Right atrium auricular region (tissue), 2 donors: ENCODE data around the gene DNAH2. TPM values are rescaled to one million over a fixed set of nuclear protein-coding genes. Genes with fewer than 3 reads are reported as not detected.

Experiments
- DNase-seq: peaks from one replicate; pipeline ENCODE4 v3.0.0-alpha.2; 2019; ENCODE audit warnings: low spot score
- H3K27ac ChIP-seq, 2 donors: fragments of 200-600 bp; sonication (generic); 1 replicate in 1 of 2; 2 replicates in 1 of 2; pipeline ENCODE4 v1.5.1; 2016 to 2019
- H3K27me3 ChIP-seq, 2 donors: fragments of 200-600 bp; sonication (generic); one replicate each; pipeline versions ENCODE4 v1.5.1 to v1.6.0; 2017 to 2019
- H3K36me3 ChIP-seq: fragments of 200-600 bp; sonication (generic); one replicate; pipeline ENCODE4 v1.5.1; 2016
- H3K4me1 ChIP-seq, 2 donors: fragments of 200-600 bp; sonication (generic); one replicate each; pipeline versions ENCODE4 v1.5.1 to v1.6.0; 2017 to 2019
- H3K4me3 ChIP-seq, 2 donors: fragments of 200-600 bp; sonication (generic); 1 replicate in 1 of 2; 2 replicates in 1 of 2; pipeline ENCODE4 v1.5.1; 2017 to 2019; ENCODE audit warnings: mild to moderate bottlenecking in 1 of 2, moderate library complexity in 1 of 2
- H3K9me3 ChIP-seq, 2 donors: fragments of 200-600 bp; sonication (generic); one replicate each; pipeline ENCODE4 v1.5.1; 2019
- total RNA-seq, 2 donors: library from RNA; depleted of rRNA; stranded (reverse); fragments of >200 nt; gene quantifications; one replicate each; pipeline ENCODE4 v1.1.0, GENCODE V29; 2016
- TF ChIP-seq, protein P1 (sequence below), 2 donors: fragments of 200-600 bp; sonication (generic); IDR thresholded peaks; one replicate each; pipeline ENCODE4 v1.5.1; 2019; ENCODE audit warnings: antibody characterized with exemption in 2 of 2

DNAH2 gene
- total RNA-seq, 2 donors from 2014 or later = 0.08 TPM; not detected in 1

- H3K27ac ChIP-seq = no peak overlapping the region
- H3K36me3 ChIP-seq = peaks cover 34% of the 10 kb centered on the region
- no peak for DNase-seq
- H3K9me3 ChIP-seq = peaks cover 0 to 6% of the 10 kb centered on the region in 2 donors
- TF ChIP-seq, protein P1, sequence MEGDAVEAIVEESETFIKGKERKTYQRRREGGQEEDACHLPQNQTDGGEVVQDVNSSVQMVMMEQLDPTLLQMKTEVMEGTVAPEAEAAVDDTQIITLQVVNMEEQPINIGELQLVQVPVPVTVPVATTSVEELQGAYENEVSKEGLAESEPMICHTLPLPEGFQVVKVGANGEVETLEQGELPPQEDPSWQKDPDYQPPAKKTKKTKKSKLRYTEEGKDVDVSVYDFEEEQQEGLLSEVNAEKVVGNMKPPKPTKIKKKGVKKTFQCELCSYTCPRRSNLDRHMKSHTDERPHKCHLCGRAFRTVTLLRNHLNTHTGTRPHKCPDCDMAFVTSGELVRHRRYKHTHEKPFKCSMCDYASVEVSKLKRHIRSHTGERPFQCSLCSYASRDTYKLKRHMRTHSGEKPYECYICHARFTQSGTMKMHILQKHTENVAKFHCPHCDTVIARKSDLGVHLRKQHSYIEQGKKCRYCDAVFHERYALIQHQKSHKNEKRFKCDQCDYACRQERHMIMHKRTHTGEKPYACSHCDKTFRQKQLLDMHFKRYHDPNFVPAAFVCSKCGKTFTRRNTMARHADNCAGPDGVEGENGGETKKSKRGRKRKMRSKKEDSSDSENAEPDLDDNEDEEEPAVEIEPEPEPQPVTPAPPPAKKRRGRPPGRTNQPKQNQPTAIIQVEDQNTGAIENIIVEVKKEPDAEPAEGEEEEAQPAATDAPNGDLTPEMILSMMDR (IDR thresholded peaks at IDR 0.05) = no peak
- H3K4me3 ChIP-seq = no peak overlapping the region
- no peaks in the 10 kb centered on the region for H3K27me3 ChIP-seq
- H3K4me1 ChIP-seq = no peaks in the 10 kb centered on the region
These were observed 40.0 kb upstream of the DNAH2 start for GRCh38 chr17:7677388-7678067.

- H3K27ac ChIP-seq = peak overlapping the region; percentile 89 to 93
- no peaks in the 10 kb centered on the region for H3K27me3 ChIP-seq
- TF ChIP-seq, protein P1 (IDR thresholded peaks at IDR 0.05) = no peak
- no peaks in the 10 kb centered on the region for H3K36me3 ChIP-seq
- H3K4me1 ChIP-seq = peaks cover 6 to 21% of the 10 kb centered on the region in 2 donors
- no peak for DNase-seq
- peak overlapping the region; percentile 65 to 75 for H3K4me3 ChIP-seq
- no peaks in the 10 kb centered on the region for H3K9me3 ChIP-seq
These were observed 32.6 kb upstream of the DNAH2 start for GRCh38 chr17:7684851-7685532.

GRCh38 chr17:7685533-7686221 is 31.9 kb upstream of the DNAH2 start:
- Histone ChIP-seq H3K4me3 (peak overlapping the region; percentile 65 to 75), H3K36me3 (no peaks in the 10 kb centered on the region), H3K4me1 (peaks cover 6 to 21% of the 10 kb centered on the region in 2 donors), H3K27ac (peak overlapping the region; percentile 89 to 93), H3K27me3 (no peaks in the 10 kb centered on the region), H3K9me3 (no peaks in the 10 kb centered on the region)
- DNase-seq = peak; percentile 91
- TF ChIP-seq, protein P1 (IDR thresholded peaks at IDR 0.05) = no peak

DNA sequence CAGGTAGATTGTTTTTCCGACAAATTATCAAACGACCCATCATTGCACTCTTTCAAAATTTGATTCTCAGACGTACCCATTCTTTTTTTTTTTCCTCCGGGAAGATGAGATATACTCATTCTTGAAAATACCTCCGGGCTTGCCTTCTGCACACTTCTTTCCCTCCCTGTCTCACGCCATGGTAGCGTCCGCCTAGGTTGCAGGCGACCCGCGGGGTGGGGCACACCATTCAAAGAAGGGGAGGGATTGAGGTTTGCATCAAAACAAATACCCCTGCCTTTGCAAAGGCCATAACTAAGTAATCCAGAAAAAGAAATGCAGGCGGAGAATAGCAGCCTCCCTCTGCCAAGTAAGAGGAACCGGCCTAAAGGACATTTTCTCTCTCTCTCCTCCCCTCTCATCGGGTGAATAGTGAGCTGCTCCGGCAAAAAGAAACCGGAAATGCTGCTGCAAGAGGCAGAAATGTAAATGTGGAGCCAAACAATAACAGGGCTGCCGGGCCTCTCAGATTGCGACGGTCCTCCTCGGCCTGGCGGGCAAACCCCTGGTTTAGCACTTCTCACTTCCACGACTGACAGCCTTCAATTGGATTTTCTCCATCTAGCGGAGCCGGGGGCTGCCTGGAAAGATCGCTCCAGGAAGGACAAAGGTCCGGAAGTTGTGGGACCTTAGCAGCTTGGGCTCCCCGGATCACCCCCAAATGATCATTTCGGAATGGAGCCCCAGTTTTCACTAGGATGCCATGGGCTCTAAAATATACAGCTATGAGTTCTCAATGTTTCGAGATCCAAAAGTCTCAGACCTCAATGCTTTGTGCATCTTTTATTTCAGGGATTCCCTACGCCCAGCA is 31.1 kb upstream of the DNAH2 start:
- H3K4me1 ChIP-seq = peaks cover 6 to 21% of the 10 kb centered on the region in 2 donors
- peak overlapping the region; percentile 65 to 75 for H3K4me3 ChIP-seq
- TF ChIP-seq, protein P1 (IDR thresholded peaks at IDR 0.05) = no peak
- no peaks in the 10 kb centered on the region for H3K27me3 ChIP-seq
- H3K9me3 ChIP-seq = no peaks in the 10 kb centered on the region
- no peaks in the 10 kb centered on the region for H3K36me3 ChIP-seq
- peak overlapping the region; percentile 89 to 93 for H3K27ac ChIP-seq
- peak; percentile 75 for DNase-seq
